WERI-Rb-1 (cell line): Measurements from ENCODE around the gene RADIL.
"Not testable (repeated sequence)": the region's sequence is repeated elsewhere in the genome, so short reads cannot be mapped to it uniquely, and the experiment has no call there.

Experiments used
- DNase-seq: peaks from one replicate; pipeline ENCODE4 v3.0.0-alpha.2; 2020
- H3K27ac ChIP-seq: fragments of 250-450 bp; sonication (Bioruptor Pico); 2 replicates; pipeline ENCODE4 v1.5.1; 2020; ENCODE audit warnings: mild to moderate bottlenecking, moderate library complexity
- H3K27me3 ChIP-seq: fragments of 250-450 bp; sonication (Bioruptor Pico); 2 replicates; pipeline ENCODE4 v1.5.1; 2021; ENCODE audit warnings: mild to moderate bottlenecking, low read depth, moderate library complexity; ENCODE audit not compliant: insufficient read depth, severe bottlenecking
- H3K36me3 ChIP-seq: fragments of 250-450 bp; sonication (Bioruptor Pico); 2 replicates; pipeline ENCODE4 v1.5.1; 2020; ENCODE audit warnings: mild to moderate bottlenecking, moderate library complexity
- H3K4me3 ChIP-seq: 2 replicates; pipeline ENCODE4 v1.5.1; 2011; ENCODE audit warnings: low read depth, mild to moderate bottlenecking, control low read depth, low read length
- H3K9me3 ChIP-seq: fragments of 250-450 bp; sonication (Bioruptor Pico); 2 replicates; pipeline ENCODE4 v1.5.1; 2021; ENCODE audit warnings: mild to moderate bottlenecking, moderate library complexity; ENCODE audit not compliant: severe bottlenecking
- CTCF ChIP-seq: IDR thresholded peaks from 2 replicates; pipeline ENCODE4 v1.5.1; 2011; ENCODE audit warnings: low read depth, mild to moderate bottlenecking, control low read depth, inconsistent platforms, low read length

RADIL gene

GRCh38 chr7:4894482-4894881, 11.0 kb upstream of the RADIL start:
- H3K9me3 ChIP-seq, result no peaks in the 10 kb centered on the region
- DNase-seq, result no peak
- no peak overlapping the region for H3K4me3 ChIP-seq
- no peak overlapping the region for H3K27ac ChIP-seq
- TF ChIP-seq CTCF, result no peak
- no peaks in the 10 kb centered on the region for H3K27me3 ChIP-seq
- no peaks in the 10 kb centered on the region for H3K36me3 ChIP-seq

- H3K4me3 ChIP-seq, result no peak overlapping the region
- H3K27ac ChIP-seq, result no peak overlapping the region
- DNase-seq, result no peak
- H3K36me3 ChIP-seq, result no peaks in the 10 kb centered on the region
- no peaks in the 10 kb centered on the region for H3K9me3 ChIP-seq
- TF ChIP-seq CTCF, result no peak
- no peaks in the 10 kb centered on the region for H3K27me3 ChIP-seq
These were observed 10.5 kb upstream of the RADIL start for GRCh38 chr7:4893929-4894475.

- not testable (repeated sequence) for H3K27ac ChIP-seq, H3K36me3 ChIP-seq, H3K27me3 ChIP-seq, DNase-seq, H3K9me3 ChIP-seq, H3K4me3 ChIP-seq
These were observed 9.7 kb upstream of the RADIL start for GRCh38 chr7:4893188-4893587.

- not testable (repeated sequence) for H3K27me3 ChIP-seq, H3K9me3 ChIP-seq, DNase-seq, H3K4me3 ChIP-seq, H3K36me3 ChIP-seq, H3K27ac ChIP-seq
These were observed 8.0 kb upstream of the RADIL start for GRCh38 chr7:4891522-4891921.

- Histone ChIP-seq H3K27ac (no peak overlapping the region), H3K27me3 (no peaks in the 10 kb centered on the region), H3K9me3 (no peaks in the 10 kb centered on the region), H3K4me3 (no peak overlapping the region), H3K36me3 (no peaks in the 10 kb centered on the region)
- no peak for TF ChIP-seq CTCF
- no peak for DNase-seq
These were observed 6.2 kb upstream of the RADIL start for GRCh38 chr7:4889682-4890081.

- TF ChIP-seq CTCF, result no peak
- H3K27ac ChIP-seq, result no peak overlapping the region
- no peaks in the 10 kb centered on the region for H3K27me3 ChIP-seq
- H3K4me3 ChIP-seq, result no peak overlapping the region
- no peaks in the 10 kb centered on the region for H3K36me3 ChIP-seq
- DNase-seq, result no peak
- no peaks in the 10 kb centered on the region for H3K9me3 ChIP-seq
These were observed 4.6 kb upstream of the RADIL start for GRCh38 chr7:4888161-4888560.

- no peak for DNase-seq
- H3K36me3 ChIP-seq, result no peaks in the 10 kb centered on the region
- H3K27me3 ChIP-seq, result no peaks in the 10 kb centered on the region
- H3K9me3 ChIP-seq, result no peaks in the 10 kb centered on the region
- H3K27ac ChIP-seq, result no peak overlapping the region
- H3K4me3 ChIP-seq, result no peak overlapping the region
- TF ChIP-seq CTCF, result no peak
These were observed 3.2 kb upstream of the RADIL start for GRCh38 chr7:4886671-4887070.
